Thyroid gland (tissue), 4 donors: Measurements from ENCODE around the gene ARHGEF11.

Source experiments
- CTCF ChIP-seq, 6 experiments: fragments of 200-600 bp in 3 of 6; fragments of 450-650 bp in 3 of 6; sonication (generic) in 3 of 6; IDR thresholded peaks; one replicate each; pipeline ENCODE4 v1.5.1; 2016 to 2019; ENCODE audit warnings: antibody characterized with exemption in 6 of 6, mild to moderate bottlenecking in 2 of 6, inconsistent platforms in 1 of 6, moderate library complexity in 1 of 6
- POLR2A ChIP-seq, 2 donors: fragments of 450-650 bp; IDR thresholded peaks; one replicate each; pipeline ENCODE4 v1.6.1; 2017; ENCODE audit warnings: antibody characterized with exemption in 2 of 2, mild to moderate bottlenecking in 2 of 2, moderate library complexity in 1 of 2

GRCh38 chr1:156943756-156944155 lies 101.8 kb downstream of the ARHGEF11 start:
- TF ChIP-seq CTCF (IDR thresholded peaks at IDR 0.05), result no peak
- no peak for TF ChIP-seq POLR2A (IDR thresholded peaks at IDR 0.05)
